Measurements from ENCODE around the gene STAMBPL1.

Gene STAMBPL1

DNA sequence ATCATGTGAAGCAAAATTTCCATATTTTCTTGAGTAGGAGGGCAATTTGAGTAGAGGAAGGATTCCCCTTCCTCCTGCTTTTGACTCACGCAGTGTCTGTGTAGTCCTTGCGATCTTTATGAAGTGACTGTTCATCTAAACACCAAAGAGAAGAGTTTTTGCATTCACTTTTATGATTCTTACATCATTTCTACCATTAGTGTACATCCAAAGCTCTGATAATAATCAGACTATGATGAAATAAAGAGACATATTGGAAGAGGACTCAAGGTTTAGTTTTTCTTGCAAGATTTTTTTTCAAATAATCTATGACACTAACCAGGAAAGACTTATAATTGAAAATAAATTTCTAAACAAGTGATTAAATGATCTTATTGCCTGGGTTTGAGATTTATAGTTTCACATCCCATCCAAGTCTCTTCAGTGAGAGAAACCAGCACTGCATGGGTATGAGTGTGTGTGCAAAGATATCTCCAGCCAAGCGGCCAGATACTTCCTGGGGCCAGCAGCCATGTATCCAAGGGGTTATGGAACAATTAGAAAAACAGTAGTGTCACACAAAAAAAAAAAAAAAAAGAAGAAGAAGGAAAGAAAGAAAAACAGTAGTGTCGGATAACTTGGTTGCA lies 74.5 kb downstream of the STAMBPL1 start:
- no peak for DNase-seq

- DNase-seq, result no peak
These were observed 77.3 kb downstream of the STAMBPL1 start for GRCh38 chr10:88957381-88957780.

DNA sequence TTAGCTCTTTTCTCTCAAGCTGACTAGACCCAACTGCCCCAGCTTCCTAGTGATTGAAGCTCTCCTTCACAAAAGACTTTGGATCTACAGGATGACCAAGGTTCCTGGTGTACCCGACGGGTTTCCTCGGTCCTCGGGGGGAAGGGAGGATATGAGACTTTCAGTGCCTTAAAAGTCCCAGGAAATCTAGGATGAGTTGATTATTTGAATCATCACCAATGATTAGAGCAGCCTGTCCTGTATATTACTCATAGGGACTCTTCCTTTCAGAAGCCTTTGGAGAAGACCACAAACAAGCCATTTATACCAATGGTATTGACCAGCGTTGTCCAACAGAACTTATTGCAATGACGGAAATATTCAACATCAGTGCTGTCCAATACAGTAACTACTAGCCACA lies 78.7 kb downstream of the STAMBPL1 start:
- DNase-seq, result no peak

- no peak for DNase-seq
These were observed 80.8 kb downstream of the STAMBPL1 start for GRCh38 chr10:88960802-88961201.

DNA sequence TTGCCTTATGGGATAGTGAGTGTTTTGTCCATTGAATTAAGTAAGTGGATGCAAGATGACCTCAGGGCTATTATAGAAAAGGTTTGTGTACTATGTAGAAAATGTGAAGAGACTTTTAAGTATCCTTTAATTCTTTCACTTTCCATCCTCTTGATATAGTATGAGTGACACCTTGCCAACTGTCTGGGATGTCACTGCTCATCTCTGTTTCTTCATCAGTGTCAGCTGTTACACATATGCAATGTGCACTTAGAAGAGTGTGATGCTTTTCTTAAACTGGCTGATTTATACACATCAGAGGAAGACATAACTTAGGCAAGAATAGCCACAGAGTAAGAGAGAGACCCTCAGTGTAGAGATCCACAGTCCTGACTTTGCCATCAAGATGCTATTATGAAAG lies 81.2 kb downstream of the STAMBPL1 start:
- DNase-seq, result no peak

DNA sequence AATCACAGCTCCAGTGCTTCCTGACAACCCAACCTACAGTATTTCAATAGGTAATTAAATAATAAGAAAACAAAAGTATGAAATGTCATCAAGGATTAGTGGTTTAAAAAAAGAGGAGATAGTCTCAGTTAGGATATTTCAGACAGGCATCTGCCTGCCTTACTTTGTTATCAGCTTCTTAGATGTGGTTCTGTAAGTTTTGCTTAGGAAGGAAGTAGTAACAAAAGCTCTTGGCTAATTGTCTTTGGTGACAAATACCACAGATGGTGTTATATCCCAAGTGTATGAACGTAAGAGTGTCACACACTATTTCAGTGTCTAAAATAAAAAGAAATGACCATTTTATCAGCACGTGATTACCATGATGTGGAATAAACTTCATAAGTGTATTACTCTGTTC lies 82.3 kb downstream of the STAMBPL1 start:
- no peak for DNase-seq

- no peak for DNase-seq
These were observed 83.3 kb downstream of the STAMBPL1 start for GRCh38 chr10:88963318-88963717.

GRCh38 chr10:88964360-88964759 lies 84.3 kb downstream of the STAMBPL1 start:
- DNase-seq, result no peak

GRCh38 chr10:88964869-88965415 lies 84.9 kb downstream of the STAMBPL1 start:
- no peak for DNase-seq

DNA sequence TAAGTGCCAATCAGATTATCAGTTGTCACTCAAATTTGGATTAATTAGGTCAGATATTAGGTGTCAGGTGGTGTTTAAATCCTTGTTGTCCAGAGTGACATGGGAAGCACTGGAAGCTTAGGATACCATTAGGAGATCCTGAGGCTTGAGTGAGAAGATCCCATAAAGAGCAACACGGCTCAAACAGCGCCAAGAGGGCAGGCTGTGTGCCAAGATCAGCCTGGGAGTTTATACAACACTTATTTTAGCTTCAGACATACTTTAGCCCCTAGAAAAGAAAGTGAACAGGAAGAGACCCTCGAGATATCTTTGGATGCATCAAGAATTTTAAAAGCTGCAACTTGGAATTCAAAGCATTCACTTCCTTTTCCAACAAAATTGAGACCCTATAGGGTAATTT lies 86.8 kb downstream of the STAMBPL1 start:
- no peak for DNase-seq

GRCh38 chr10:88968391-88968790 lies 88.3 kb downstream of the STAMBPL1 start:
- no peak for DNase-seq

DNA sequence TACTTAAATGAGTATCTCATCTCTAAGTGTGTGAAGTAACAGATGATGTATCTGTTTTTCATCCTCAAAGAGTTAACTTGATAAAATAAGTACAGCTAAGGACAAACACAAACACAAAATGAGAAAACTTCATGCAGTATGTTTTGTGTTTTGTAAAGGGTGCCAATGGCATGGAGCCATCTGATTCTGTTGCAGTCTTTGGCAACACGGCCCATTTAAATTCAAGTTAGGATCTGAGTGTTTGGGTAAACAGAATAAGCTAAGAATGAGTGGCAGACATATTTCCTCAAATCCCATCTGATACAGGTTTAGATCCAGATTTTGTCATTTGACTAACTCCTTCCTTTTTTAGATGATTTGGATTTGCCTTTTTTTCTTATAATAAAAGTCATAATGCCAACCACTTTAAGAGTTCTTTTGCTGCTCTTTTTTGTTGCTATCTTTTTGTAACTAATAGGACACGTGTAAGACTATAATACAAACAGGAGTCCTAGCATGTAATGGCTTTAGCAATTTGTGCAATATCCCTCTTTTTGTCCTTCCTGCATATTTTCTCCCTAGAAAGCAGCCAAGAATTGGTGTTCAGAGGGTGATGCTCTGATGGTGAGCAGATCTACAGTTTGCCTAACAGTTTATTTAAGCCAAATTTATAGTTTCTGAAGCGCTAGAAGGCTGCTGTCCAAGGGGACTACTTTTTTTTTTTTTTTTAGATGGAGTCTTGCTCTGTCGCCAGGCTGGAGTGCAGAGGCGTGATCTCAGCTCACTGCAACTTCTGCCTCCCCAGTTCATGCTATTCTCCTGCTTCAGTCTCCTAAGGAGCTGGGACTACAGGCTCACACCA lies 91.4 kb downstream of the STAMBPL1 start:
- DNase-seq, result no peak

Measured in 8988T (cell line).